Glomerular endothelial cell (primary cell): ENCODE results near the gene TUBGCP2. TPM values are rescaled to one million over a fixed set of nuclear protein-coding genes. Genes with fewer than 3 reads are reported as not detected.
A peak's percentile ranks its signal among the peaks of the same experiment; 100 is the strongest.

Source experiments
- DNase-seq: peaks from one replicate; pipeline ENCODE4 v3.0.0-alpha.2; 2011; ENCODE audit warnings: low read depth, low spot score; ENCODE audit errors: extremely low read depth
- total RNA-seq: library from RNA; depleted of rRNA; stranded (reverse); fragments of >200 nt; gene quantifications from 2 replicates; pipeline ENCODE4 v1.2.3, GENCODE V29; 2015

TUBGCP2 gene
- total RNA-seq, 1 donor from 2014 or later = 55.0 TPM

- DNase-seq = no peak
Observed at GRCh38 chr10:133344236-133344635, 35.6 kb upstream of the TUBGCP2 start.

GRCh38 chr10:133343558-133343957, 34.9 kb upstream of the TUBGCP2 start:
- DNase-seq = no peak

GRCh38 chr10:133342942-133343341, 34.3 kb upstream of the TUBGCP2 start:
- DNase-seq = no peak

- no peak for DNase-seq
Observed at GRCh38 chr10:133341983-133342382, 33.3 kb upstream of the TUBGCP2 start.

GRCh38 chr10:133339708-133340380, 31.2 kb upstream of the TUBGCP2 start:
- DNase-seq = no peak

- no peak for DNase-seq
Observed at GRCh38 chr10:133338080-133339071, 29.7 kb upstream of the TUBGCP2 start.

- DNase-seq = no peak
Observed at GRCh38 chr10:133337370-133337725, 28.7 kb upstream of the TUBGCP2 start.

- no peak for DNase-seq
Observed at GRCh38 chr10:133336577-133337369, 28.1 kb upstream of the TUBGCP2 start, which contains the start of gene CALY. Gene CALY, minus strand, starts transcription at chr10:133336896. Its CDS starts 7,907 bp downstream, at chr10:133328989.

- no peak for DNase-seq
Observed at GRCh38 chr10:133336118-133336576, 27.5 kb upstream of the TUBGCP2 start.

GRCh38 chr10:133335246-133336117, 26.8 kb upstream of the TUBGCP2 start:
- DNase-seq = no peak

- no peak for DNase-seq
Observed at GRCh38 chr10:133334503-133335245, 26.0 kb upstream of the TUBGCP2 start.

GRCh38 chr10:133332936-133333699, 24.4 kb upstream of the TUBGCP2 start:
- no peak for DNase-seq

- DNase-seq = peak; percentile 45
Observed at GRCh38 chr10:133329491-133330202, 21.0 kb upstream of the TUBGCP2 start.

GRCh38 chr10:133328358-133329343, 20.0 kb upstream of the TUBGCP2 start:
- no peak for DNase-seq

GRCh38 chr10:133327651-133328357, 19.1 kb upstream of the TUBGCP2 start:
- no peak for DNase-seq
